Liver (tissue), 3 donors: ENCODE results near the gene INPP5A.

Experiments
- ATF3 ChIP-seq: IDR thresholded peaks from 2 replicates; pipeline ENCODE4 v1.6.1; 2016; ENCODE audit warnings: antibody characterized with exemption
- CTCF ChIP-seq: fragments of 150-350 bp; IDR thresholded peaks from 2 replicates; pipeline ENCODE4 v1.5.1; 2017; ENCODE audit warnings: improper control_type of control experiment, low read depth, low read length; ENCODE audit not compliant: missing input control
- EGR1 ChIP-seq, 2 donors: IDR thresholded peaks; 2 replicates each; pipeline ENCODE4 v1.6.1; 2016 to 2018; ENCODE audit warnings: antibody characterized with exemption in 2 of 2, low read depth in 2 of 2
- GABPA ChIP-seq, 2 donors: IDR thresholded peaks in 1 of 2; conservative IDR thresholded peaks in 1 of 2; 2 replicates each; pipeline ENCODE4 v1.6.1; 2016; ENCODE audit warnings: antibody characterized with exemption in 2 of 2, mild to moderate bottlenecking in 1 of 2, moderate library complexity in 1 of 2
- HNF4A ChIP-seq, 2 donors: conservative IDR thresholded peaks; 2 replicates each; pipeline ENCODE4 v1.6.1; 2016; ENCODE audit warnings: antibody characterized with exemption in 2 of 2, mild to moderate bottlenecking in 2 of 2
- JUND ChIP-seq, 2 donors: IDR thresholded peaks; 2 replicates each; pipeline ENCODE4 v1.6.1; 2016; ENCODE audit warnings: antibody characterized with exemption in 2 of 2
- MAX ChIP-seq: IDR thresholded peaks from 2 replicates; pipeline ENCODE4 v1.6.1; 2016; ENCODE audit warnings: antibody characterized with exemption
- RAD21 ChIP-seq, 2 donors: IDR thresholded peaks; 2 replicates each; pipeline ENCODE4 v1.6.1; 2016; ENCODE audit warnings: antibody characterized with exemption in 2 of 2, mild to moderate bottlenecking in 2 of 2
- REST ChIP-seq: IDR thresholded peaks from 2 replicates; pipeline ENCODE4 v1.6.1; 2016; ENCODE audit warnings: antibody characterized with exemption, mild to moderate bottlenecking
- RXRA ChIP-seq, 2 donors: IDR thresholded peaks; 2 replicates each; pipeline ENCODE4 v1.6.1; 2017 to 2018; ENCODE audit warnings: antibody characterized with exemption in 2 of 2, mild to moderate bottlenecking in 1 of 2
- SP1 ChIP-seq: IDR thresholded peaks from 2 replicates; pipeline ENCODE4 v1.6.1; 2018; ENCODE audit warnings: antibody characterized with exemption, mild to moderate bottlenecking
- TAF1 ChIP-seq: conservative IDR thresholded peaks from 2 replicates; pipeline ENCODE4 v1.6.1; 2016; ENCODE audit warnings: antibody characterized with exemption, mild to moderate bottlenecking
- YY1 ChIP-seq: IDR thresholded peaks from 2 replicates; pipeline ENCODE4 v1.6.1; 2016; ENCODE audit warnings: antibody characterized with exemption, mild to moderate bottlenecking
- ZBTB33 ChIP-seq: IDR thresholded peaks from 2 replicates; pipeline ENCODE4 v1.6.1; 2016; ENCODE audit warnings: antibody characterized with exemption
- donor health status: healthy.
- donor health status: healthy.

- TF ChIP-seq TAF1 (no peak), CTCF (no peak), MAX (no peak), YY1 (no peak), ATF3 (no peak), RAD21 (IDR thresholded peaks at IDR 0.05) (no peak), RXRA (IDR thresholded peaks at IDR 0.05) (no peak), SP1 (no peak), ZBTB33 (no peak), GABPA (IDR thresholded peaks at IDR 0.05 in 1 of 2, conservative IDR thresholded peaks at IDR 0.05 in 1 of 2) (no peak), REST (no peak), JUND (IDR thresholded peaks at IDR 0.05) (no peak), EGR1 (IDR thresholded peaks at IDR 0.05; ENCODE audit: low read depth in 2 of 2) (no peak), HNF4A (conservative IDR thresholded peaks at IDR 0.05) (no peak)
Measured at GRCh38 chr10:132798403-132798802, 260.8 kb downstream of the INPP5A start.
